Measurements from ENCODE around the gene RHOBTB3. TPM values are rescaled to one million over a fixed set of nuclear protein-coding genes. Genes with fewer than 3 reads are reported as not detected.

The RHOBTB3 gene
- total RNA-seq, 1 donor from 2014 or later, result 226 TPM

GRCh38 chr5:95731571-95732554, 727 bp downstream of the RHOBTB3 start:
- DNase-seq (ENCODE audit: low spot score), result peak; percentile 65

- no peak for DNase-seq (ENCODE audit: low spot score)
Measured at GRCh38 chr5:95733107-95733665, 2.0 kb downstream of the RHOBTB3 start.

DNA sequence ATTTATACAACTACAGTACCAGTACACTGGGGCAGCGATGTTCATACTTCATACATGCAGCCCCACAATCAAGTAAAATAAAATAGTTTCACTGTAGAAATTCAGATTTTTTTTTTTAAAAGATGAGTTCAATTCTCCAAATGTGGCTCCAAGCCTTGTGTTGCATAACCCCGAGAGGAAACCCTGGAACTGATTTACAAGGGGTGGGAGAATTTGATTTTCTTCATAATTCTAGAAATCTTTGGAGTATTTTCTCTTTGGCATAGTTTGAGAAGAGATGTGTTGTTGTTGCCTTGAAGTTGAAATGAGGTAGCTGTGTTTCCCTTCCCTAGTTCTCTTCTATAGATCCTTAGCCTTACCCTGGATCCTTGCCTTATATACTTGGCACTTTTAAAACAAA, 3.1 kb downstream of the RHOBTB3 start:
- DNase-seq (ENCODE audit: low spot score), result no peak

DNA sequence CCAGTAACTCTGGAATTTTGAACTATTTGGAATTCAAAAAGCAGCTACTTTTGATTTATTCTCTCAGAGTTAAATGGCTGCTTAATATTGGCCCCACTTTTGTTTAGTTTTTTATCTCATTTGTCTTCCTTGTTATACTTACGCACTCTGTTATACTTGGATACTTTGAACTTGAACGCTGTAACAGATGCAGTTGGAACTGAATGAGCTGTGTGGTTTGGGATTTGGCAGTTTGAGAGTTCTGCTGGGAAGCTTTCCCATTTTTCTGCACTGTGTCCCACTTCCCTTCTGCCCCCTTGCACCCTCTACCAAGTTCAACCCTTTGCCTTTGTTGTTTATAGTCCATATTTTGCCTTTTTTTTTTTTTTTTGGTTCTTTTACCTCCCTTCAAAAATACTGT, 3.8 kb downstream of the RHOBTB3 start:
- peak; percentile 45 for DNase-seq (ENCODE audit: low spot score)

GRCh38 chr5:95735406-95735805, 4.3 kb downstream of the RHOBTB3 start:
- no peak for DNase-seq (ENCODE audit: low spot score)

DNA sequence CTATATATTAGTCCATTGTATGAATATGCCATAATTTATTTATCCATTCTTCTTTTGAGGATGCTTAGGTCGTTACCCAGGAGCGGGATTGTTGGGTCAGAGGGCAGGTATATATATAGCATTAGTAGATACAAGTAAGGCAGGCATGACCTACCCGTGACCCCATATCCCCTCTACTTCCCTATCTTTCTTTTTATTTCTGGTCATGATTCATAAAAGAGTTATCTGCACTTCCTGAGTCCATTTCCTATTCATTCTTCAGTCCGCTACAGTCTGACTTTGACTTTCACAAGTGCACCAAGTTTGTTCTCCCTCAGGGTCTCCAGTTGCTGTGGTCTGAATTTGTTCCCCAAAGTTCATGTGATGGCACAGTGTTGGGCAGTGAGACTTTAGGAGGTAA, 6.9 kb downstream of the RHOBTB3 start:
- DNase-seq (ENCODE audit: low spot score), result no peak

GRCh38 chr5:95738834-95739233, 7.7 kb downstream of the RHOBTB3 start:
- no peak for DNase-seq (ENCODE audit: low spot score)

GRCh38 chr5:95739857-95740256, 8.7 kb downstream of the RHOBTB3 start:
- no peak for DNase-seq (ENCODE audit: low spot score)

- no peak for DNase-seq (ENCODE audit: low spot score)
Measured at GRCh38 chr5:95741458-95741857, 10.3 kb downstream of the RHOBTB3 start.

- no peak for DNase-seq (ENCODE audit: low spot score)
Measured at GRCh38 chr5:95743232-95743631, 12.1 kb downstream of the RHOBTB3 start.

DNA sequence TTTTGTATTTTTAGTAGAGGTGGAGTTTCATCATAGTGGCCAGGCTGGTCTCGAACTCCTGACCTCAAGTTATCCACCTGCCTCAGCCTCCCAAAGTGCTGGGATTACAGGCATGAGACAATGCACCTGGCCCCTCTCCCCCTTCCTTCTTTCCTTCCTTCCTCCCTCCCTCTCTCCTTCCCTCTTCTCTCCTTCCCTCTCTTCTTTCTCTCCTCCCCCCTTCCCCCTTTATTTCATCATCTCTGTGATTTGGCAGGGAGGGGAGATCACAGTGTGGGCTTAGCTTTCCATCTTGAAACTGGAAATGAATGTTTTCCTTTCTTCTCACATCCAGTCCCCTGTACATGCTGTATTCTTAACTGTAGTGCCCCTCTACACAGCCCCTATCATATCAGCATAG, 12.7 kb downstream of the RHOBTB3 start:
- DNase-seq (ENCODE audit: low spot score), result no peak

GRCh38 chr5:95746194-95746593, 15.1 kb downstream of the RHOBTB3 start:
- DNase-seq (ENCODE audit: low spot score), result peak; percentile 20

DNA sequence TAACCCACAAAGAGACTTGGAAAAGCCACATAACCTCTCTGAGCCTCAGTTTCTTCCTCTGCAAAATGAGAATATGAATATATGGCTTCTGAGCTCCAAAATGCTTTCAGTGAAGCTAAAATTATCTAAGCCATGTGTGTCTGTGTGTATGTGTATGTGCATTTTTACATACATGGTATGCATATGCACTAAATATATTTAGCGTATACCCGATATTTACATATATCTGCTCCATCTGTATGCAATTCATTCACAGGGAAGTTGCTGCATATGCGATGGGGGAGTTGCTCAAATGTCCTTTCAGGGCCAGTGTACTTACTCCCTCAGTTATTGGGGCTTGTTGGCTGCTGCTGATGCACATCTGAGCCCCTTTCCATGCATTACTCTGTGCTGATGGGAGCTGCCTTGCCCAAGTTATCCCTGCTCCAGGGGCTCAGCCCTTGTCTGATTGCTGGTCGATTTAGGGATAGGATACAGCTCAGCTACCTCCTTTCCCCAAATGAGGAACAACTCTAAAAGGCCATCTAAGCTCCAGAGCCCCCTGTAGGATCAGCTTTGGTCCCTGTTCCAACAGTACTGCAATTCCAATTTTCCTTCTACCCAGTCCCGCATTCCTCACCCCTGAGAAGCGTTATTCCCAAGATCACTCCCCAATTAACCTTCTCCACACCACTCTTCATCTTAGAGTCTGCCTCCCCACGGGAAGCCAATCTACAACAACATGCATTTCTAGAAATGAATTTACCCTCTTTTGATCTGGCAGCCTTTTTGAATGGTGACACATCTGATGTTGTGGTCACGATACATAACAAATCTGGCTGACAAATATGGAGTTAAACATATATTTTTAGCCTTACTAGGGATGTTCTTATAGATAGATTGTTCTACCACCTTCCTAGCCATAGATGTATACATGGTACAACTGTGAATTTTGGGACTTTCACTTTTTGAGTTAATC, 15.9 kb downstream of the RHOBTB3 start:
- DNase-seq (ENCODE audit: low spot score), result no peak

GRCh38 chr5:95748133-95748532, 17.0 kb downstream of the RHOBTB3 start:
- DNase-seq (ENCODE audit: low spot score), result no peak

GRCh38 chr5:95754545-95754944, 23.4 kb downstream of the RHOBTB3 start:
- no peak for DNase-seq (ENCODE audit: low spot score)

DNA sequence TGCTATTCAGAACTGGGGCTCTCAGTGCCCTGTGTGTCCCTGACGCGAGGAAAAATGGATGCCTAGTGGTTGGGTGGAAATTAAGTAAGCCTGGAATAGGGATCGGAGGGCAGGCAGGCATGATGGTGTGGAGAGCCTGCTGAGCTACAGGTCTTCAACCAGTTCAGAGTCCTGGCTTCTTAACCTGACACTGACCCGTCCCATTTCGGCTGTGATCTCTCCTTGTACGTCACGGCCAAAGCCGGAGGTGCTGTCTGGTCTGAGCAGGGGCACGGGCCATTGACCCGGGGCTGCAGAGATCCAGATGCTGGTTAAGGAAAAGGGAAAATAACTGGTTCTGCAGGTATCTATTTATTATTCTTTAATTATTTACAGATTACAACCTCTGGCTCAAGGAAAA, 27.9 kb downstream of the RHOBTB3 start:
- no peak for DNase-seq (ENCODE audit: low spot score)

DNA sequence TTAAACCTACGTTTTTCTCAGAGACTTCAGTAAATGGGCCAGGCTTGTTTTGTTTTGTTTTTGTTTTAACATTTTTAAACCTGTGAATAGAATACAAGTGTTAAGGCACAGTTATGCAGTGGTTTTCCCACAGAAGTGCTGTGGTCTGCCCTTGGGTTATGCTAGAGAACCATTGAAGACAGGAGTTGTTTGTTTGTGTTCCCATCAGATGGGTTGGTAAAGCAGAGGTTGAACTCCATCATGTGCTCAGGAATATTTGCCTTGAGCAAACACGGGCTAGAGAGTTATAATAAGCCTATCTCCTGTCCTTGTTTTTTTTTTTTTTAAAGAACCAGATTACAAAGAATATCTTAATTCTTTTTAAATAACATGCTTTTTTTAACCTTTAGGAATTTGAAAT, 28.5 kb downstream of the RHOBTB3 start:
- DNase-seq (ENCODE audit: low spot score), result peak; percentile 19

GRCh38 chr5:95760273-95761191, 29.4 kb downstream of the RHOBTB3 start:
- DNase-seq (ENCODE audit: low spot score), result peak; percentile 88

GRCh38 chr5:95761771-95762651, 30.9 kb downstream of the RHOBTB3 start:
- DNase-seq (ENCODE audit: low spot score), result peak; percentile 39

DNA sequence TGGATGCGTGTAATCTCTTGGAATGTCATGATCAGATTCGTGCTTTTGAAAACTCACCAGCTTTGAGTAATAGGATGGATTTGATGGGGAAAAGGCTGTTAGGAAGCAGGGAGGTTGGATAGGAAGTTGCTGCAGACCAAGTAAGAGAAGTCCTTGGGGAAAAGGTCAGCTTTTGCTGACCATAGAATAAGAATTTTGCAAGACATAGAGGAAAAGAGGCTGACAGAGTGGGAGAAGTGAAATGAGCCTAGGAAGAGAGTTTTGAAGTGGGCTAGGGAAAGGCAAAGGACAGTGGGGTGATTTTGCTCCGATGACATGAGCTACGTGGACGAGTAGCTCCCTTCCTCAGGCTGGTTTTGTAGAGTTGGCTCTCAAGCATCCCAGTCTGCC, 31.5 kb downstream of the RHOBTB3 start:
- no peak for DNase-seq (ENCODE audit: low spot score)

Data from umbilical cord (tissue), 2 donors.